Lower lobe of right lung (tissue), 2 donors: Measurements from ENCODE around the gene DAB2IP. TPM values are rescaled to one million over a fixed set of nuclear protein-coding genes. Genes with fewer than 3 reads are reported as not detected.

Source experiments
- ATAC-seq, 2 donors: fragments of 200-7000 bp; cut with Tn5 transposase; one replicate each; pipeline ENCODE4 v1.9.1; 2020 to 2022; ENCODE audit warnings: mild to moderate bottlenecking in 2 of 2, moderate library complexity in 2 of 2
- DNase-seq: peaks from one replicate; pipeline ENCODE4 v3.0.0-alpha.2; 2020
- H3K27ac ChIP-seq: fragments of 200-600 bp; one replicate; pipeline ENCODE4 v1.8.0; 2022
- H3K27me3 ChIP-seq: fragments of 200-600 bp; one replicate; pipeline ENCODE4 v1.8.0; 2022; ENCODE audit warnings: low read depth
- H3K36me3 ChIP-seq: fragments of 200-600 bp; one replicate; pipeline ENCODE4 v1.8.0; 2022; ENCODE audit warnings: mild to moderate bottlenecking
- H3K4me1 ChIP-seq: fragments of 200-600 bp; one replicate; pipeline ENCODE4 v1.8.0; 2022
- H3K4me3 ChIP-seq: fragments of 200-600 bp; one replicate; pipeline ENCODE4 v1.8.0; 2022; ENCODE audit warnings: mild to moderate bottlenecking
- H3K9me3 ChIP-seq: fragments of 200-600 bp; one replicate; pipeline ENCODE4 v1.8.0; 2022
- CTCF ChIP-seq: fragments of 200-600 bp; IDR thresholded peaks from one replicate; pipeline ENCODE4 v1.8.0; 2022; ENCODE audit warnings: antibody characterized with exemption, mild to moderate bottlenecking
- intact Hi-C: fragments of 100-400 bp; cut with DNase I; formaldehyde crosslinking; loops from one replicate; pipeline ENCODE4 v1.11.0; 2022
- long read RNA-seq: library from polyadenylated mRNA; unstranded; transcript quantifications from one replicate; pipeline ENCODE4 v2.0.0, GENCODE V29; 2021
- total RNA-seq: library from RNA; stranded (reverse); fragmentation: NEBNext Ultra II Directional; extraction: Animal tissue kit (Norgen Biotek cat#: 25700); gene quantifications from one replicate; pipeline ENCODE4 v1.2.1, GENCODE V29; 2021
- donor health status: DM: no; HTN: yes; CAD: no; lungs with severe emphysema.

The DAB2IP gene
- 54.1 TPM for total RNA-seq
- long read RNA-seq, partial matches to known transcripts, result 23 of 87 reads
- long read RNA-seq, other reads (novel, unspliced or antisense), result 64 of 87 reads

- intact Hi-C loops, result no loop called here
- peak within 1 kb of the TSS; percentile 68 for H3K27ac ChIP-seq
- DNase-seq, result no peak
- H3K4me3 ChIP-seq, result peak within 1 kb of the TSS; percentile 63
- H3K9me3 ChIP-seq, result no peaks in the 10 kb centered on the region
- H3K36me3 ChIP-seq, result no peaks in the 10 kb centered on the region
- H3K27me3 ChIP-seq, result peaks cover 16% of the 10 kb centered on the region
- ATAC-seq, result peak; percentile 78 to 81
- no peak for TF ChIP-seq CTCF
- H3K4me1 ChIP-seq, result peaks cover 48% of the 10 kb centered on the region
Measured at GRCh38 chr9:121651295-121652020, at the start of gene DAB2IP. DAB2IP (plus strand) TSS chr9:121651634; CDS start chr9:121651776, 142 bp downstream.

GRCh38 chr9:121603028-121603427 lies 48.4 kb upstream of the DAB2IP start:
- no peak for TF ChIP-seq CTCF
- no peaks in the 10 kb centered on the region for H3K9me3 ChIP-seq
- H3K4me3 ChIP-seq, result no peak overlapping the region
- DNase-seq (no peak), ATAC-seq (no peak)
- H3K4me1 ChIP-seq, result peaks cover 45% of the 10 kb centered on the region
- peaks cover 18% of the 10 kb centered on the region for H3K27me3 ChIP-seq
- H3K36me3 ChIP-seq, result no peaks in the 10 kb centered on the region
- intact Hi-C loops, result no loop called here
- H3K27ac ChIP-seq, result no peak overlapping the region

GRCh38 chr9:121604242-121604641 lies 47.2 kb upstream of the DAB2IP start:
- intact Hi-C loops, result no loop called here
- H3K4me1 ChIP-seq, result peaks cover 49% of the 10 kb centered on the region

GRCh38 chr9:121604654-121605053 lies 46.8 kb upstream of the DAB2IP start:
- H3K27ac ChIP-seq, result no peak overlapping the region
- no peak overlapping the region for H3K4me3 ChIP-seq
- H3K27me3 ChIP-seq, result peaks cover 8% of the 10 kb centered on the region
- no peaks in the 10 kb centered on the region for H3K36me3 ChIP-seq
- ATAC-seq (no peak), DNase-seq (no peak)
- intact Hi-C loops, result no loop called here
- no peaks in the 10 kb centered on the region for H3K9me3 ChIP-seq
- peaks cover 50% of the 10 kb centered on the region for H3K4me1 ChIP-seq
- TF ChIP-seq CTCF, result no peak

More at GRCh38 chr9:121604242-121604641, 47.2 kb upstream of the DAB2IP start:
- DNase-seq (peak; percentile 56), ATAC-seq (no peak)
- TF ChIP-seq CTCF, result no peak
- Histone ChIP-seq H3K36me3 (no peaks in the 10 kb centered on the region), H3K9me3 (no peaks in the 10 kb centered on the region), H3K27me3 (peaks cover 8% of the 10 kb centered on the region), H3K4me3 (no peak overlapping the region), H3K27ac (no peak overlapping the region)

DNA sequence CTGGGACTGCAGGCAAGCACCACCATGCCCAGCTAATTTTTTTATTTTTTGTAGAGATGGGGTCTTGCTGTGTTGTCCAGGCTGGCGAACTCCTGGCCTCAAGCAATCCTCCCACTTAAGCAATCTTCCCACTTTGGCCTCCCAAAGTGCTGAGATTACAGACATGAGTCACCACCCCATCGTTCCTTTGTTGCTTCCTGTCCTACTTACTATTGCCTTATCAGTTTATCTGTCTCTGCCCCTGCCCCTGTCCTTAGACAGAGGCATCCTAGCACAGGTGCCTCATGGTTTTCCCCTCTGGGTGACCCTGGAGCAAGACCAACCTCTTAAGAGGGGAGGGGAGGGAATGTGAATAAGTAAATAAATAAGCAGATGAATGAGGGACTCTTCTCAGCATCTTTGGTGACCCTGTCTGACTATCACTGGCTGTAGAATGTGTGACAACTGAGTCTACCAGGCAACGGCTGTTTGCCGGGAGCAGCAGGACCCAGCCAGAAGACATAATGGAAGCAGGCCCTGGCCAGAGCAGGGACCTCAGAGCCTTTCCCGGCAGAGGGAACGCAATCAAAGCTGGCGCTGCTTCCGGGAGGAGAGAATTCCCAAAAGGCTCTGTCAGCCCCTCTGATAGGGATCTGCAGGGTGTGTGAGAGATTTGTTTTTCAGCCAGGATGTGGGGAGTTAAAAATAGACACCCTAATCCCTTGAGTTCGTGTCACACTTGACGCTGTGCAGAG lies 43.8 kb upstream of the DAB2IP start:
- peak overlapping the region; percentile 24 for H3K27ac ChIP-seq
- peaks cover 43% of the 10 kb centered on the region for H3K4me1 ChIP-seq
- DNase-seq (no peak), ATAC-seq (no peak)
- H3K36me3 ChIP-seq, result no peaks in the 10 kb centered on the region
- H3K4me3 ChIP-seq, result no peak overlapping the region
- no peak for TF ChIP-seq CTCF
- no peaks in the 10 kb centered on the region for H3K9me3 ChIP-seq
- H3K27me3 ChIP-seq, result no peaks in the 10 kb centered on the region
- intact Hi-C loops, result no loop called here
